H1 (cell line): Measurements from ENCODE around the gene ADRM1. TPM values are rescaled to one million over a fixed set of nuclear protein-coding genes. Genes with fewer than 3 reads are reported as not detected.

Source experiments
- BRCA1 ChIP-seq: IDR thresholded peaks from 2 replicates; pipeline ENCODE4 v1.6.1; 2012; ENCODE audit warnings: low read depth, low read length, improper control_type of control experiment
- KDM1A ChIP-seq: fragments of 200-600, 300-600 bp; sonication (generic); IDR thresholded peaks from 2 replicates; pipeline ENCODE4 v1.7.1; 2016; ENCODE audit warnings: mild to moderate bottlenecking, low read length, borderline replicate concordance
- MAX ChIP-seq: IDR thresholded peaks from 2 replicates; pipeline ENCODE4 v1.6.1; 2012; ENCODE audit warnings: inconsistent platforms
- POU5F1 ChIP-seq: IDR thresholded peaks from 2 replicates; pipeline ENCODE4 v1.6.1; 2011; ENCODE audit warnings: low read depth, mild to moderate bottlenecking, low read length, moderate library complexity
- RAD21 ChIP-seq, 2 experiments: IDR thresholded peaks in 1 of 2; conservative IDR thresholded peaks in 1 of 2; 2 replicates each; pipeline ENCODE4 v1.6.1; 2011; ENCODE audit warnings: low read depth in 2 of 2, low read length in 2 of 2, improper control_type of control experiment in 1 of 2, inconsistent platforms in 1 of 2, mild to moderate bottlenecking in 1 of 2, moderate library complexity in 1 of 2
- RNF2 ChIP-seq: fragments of 200-900, 300-1000 bp; sonication (generic); IDR thresholded peaks from 2 replicates; pipeline ENCODE4 v1.7.1; 2016; ENCODE audit warnings: borderline replicate concordance, low read depth, mild to moderate bottlenecking, antibody characterized with exemption, low read length; ENCODE audit not compliant: poor library complexity, severe bottlenecking; ENCODE audit errors: missing control alignments
- RXRA ChIP-seq: IDR thresholded peaks from 2 replicates; pipeline ENCODE4 v1.6.1; 2011; ENCODE audit warnings: low read depth, mild to moderate bottlenecking, low read length, moderate library complexity; ENCODE audit not compliant: insufficient read depth
- ZNF274 ChIP-seq: IDR thresholded peaks from 2 replicates; pipeline ENCODE4 v1.7.0; 2012; ENCODE audit warnings: low read length, borderline replicate concordance; ENCODE audit errors: extremely low read depth
- polyA plus RNA-seq, 7 experiments: library from polyadenylated mRNA; depleted of rRNA in 3 of 7; stranded (reverse) in 5 of 7; unstranded in 2 of 7; fragments of >200 nt in 5 of 7; fragments of 200-250 nt in 2 of 7; gene quantifications; 1 replicate in 5 of 7; 2 replicates in 1 of 7; 4 replicates in 1 of 7; pipeline versions ENCODE4 v1.2.1 to v1.2.3, GENCODE V29; 2011 to 2013; ENCODE audit warnings: missing spikeins in 2 of 7, mixed read lengths in 2 of 7
- total RNA-seq: library from RNA; stranded (reverse); fragmentation: NEBNext Ultra II Directional; extraction: Animal tissue kit (Norgen Biotek cat#: 25700); gene quantifications from 2 replicates; pipeline ENCODE4 v1.2.1, GENCODE V29; 2021

ADRM1 gene
- total and polyA plus RNA-seq, 2 of the 8 experiments (the other 6 are each of a cell fraction or from before 2014, with no cell fraction given): 126 to 214 TPM

GRCh38 chr20:62311832-62312661 lies 9.2 kb downstream of the ADRM1 start (continued):
- TF ChIP-seq KDM1A: no peak
- no peak for TF ChIP-seq POU5F1
- no peak for TF ChIP-seq ZNF274
- no peak for TF ChIP-seq RNF2
- TF ChIP-seq BRCA1: no peak
- TF ChIP-seq RXRA: no peak
- TF ChIP-seq RAD21 (IDR thresholded peaks at IDR 0.05 in 1 of 2, conservative IDR thresholded peaks at IDR 0.05 in 1 of 2; ENCODE audit: low read depth in 2 of 2, low read length in 2 of 2): no peak
- no peak for TF ChIP-seq MAX
